Cortex of kidney (tissue), 1 donor: Measurements from ENCODE around the gene KRT24.

Experiments
- DNase-seq: peaks from one replicate; lab custom pipeline; 2025; lab: John Stamatoyannopoulos, UW

KRT24 gene

DNA sequence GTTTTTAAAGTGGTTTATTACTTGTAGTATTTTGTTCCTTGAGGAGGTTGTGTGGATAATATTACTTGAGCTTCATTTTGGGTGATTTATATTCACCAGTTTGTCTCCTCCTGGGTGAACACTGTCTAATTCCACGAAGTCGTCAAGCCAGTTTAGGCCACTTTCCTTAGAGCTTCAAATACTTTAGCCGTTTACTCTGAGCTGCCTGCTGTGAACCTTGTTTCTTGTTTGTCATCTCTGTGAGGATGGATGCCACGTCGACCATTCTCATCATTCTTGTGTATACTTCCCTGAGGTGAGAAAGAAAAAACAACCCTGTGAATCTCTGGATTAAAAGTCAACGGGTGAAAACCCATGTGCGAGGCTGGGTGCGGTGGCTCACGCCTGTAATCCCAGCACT, 9.0 kb downstream of the KRT24 start:
- DNase-seq, result no peak

DNA sequence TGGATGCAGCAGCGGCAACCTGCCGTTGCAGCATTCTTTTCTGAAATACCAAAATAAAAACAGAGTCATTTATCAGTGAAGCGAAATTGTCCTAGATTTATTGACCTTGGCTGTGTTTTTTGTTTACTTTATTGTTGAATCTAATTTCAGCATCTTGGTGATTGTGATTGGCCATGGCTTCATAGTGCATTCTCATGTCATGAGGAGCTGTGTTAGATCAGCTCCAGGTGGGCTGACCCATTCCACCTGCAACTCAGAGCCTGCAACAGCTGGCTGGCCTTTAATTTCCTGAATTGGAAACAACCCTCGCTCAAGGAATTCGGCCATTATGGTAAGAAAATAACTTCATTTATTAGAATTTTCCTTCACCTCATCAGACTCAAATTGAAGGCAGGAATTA, 16.4 kb downstream of the KRT24 start:
- no peak for DNase-seq

GRCh38 chr17:40686192-40686591, 17.4 kb downstream of the KRT24 start:
- no peak for DNase-seq

DNA sequence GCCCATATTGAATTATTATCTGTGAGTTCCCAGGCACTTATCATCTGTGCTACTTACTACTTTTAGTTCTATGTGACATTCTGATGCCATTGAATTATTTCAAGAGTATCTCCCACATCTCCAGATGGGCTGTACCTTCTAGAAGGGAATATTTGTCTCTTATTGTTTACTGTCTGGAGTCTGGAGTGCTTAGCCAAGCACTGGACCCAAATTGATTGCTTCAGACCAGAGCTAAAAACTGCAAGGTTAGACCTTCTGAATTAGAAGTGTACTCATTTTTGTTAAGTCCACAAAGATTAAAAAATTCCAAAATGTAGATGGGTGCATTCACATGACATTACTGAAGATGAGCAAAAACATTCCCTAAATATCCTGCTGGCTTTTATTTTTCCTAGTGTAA, 22.6 kb downstream of the KRT24 start:
- no peak for DNase-seq

- DNase-seq, result no peak
Observed at GRCh38 chr17:40679523-40679907, 24.0 kb downstream of the KRT24 start.

DNA sequence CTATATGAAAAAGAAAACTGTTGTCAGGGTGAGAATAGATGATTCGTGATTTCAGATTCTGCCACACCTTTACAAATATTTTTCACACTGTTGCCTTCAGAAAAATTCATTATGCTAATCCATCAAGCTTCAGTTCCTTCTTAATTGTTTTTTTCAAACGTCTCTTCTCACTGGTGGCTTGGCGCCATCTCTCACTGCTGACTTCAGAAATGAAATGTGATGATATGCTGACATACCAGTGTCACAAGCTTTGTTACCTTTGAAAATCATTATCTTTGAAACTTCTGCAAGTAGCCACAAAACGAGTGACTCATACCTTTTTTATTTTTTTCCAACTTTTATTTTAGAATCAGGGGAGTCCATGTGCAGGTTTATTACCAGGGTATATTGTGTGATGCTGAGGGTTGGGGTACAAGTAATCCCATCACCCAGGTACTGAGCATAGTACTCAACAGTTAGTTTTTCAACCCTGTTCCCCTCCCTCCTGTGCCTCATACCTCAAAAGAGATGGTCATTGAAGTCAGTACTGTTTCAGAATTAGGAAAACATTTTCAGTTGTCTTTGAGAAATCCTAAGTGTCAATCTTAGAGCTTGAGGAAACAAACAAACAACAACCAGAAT, 24.5 kb downstream of the KRT24 start:
- DNase-seq, result no peak

- no peak for DNase-seq
Observed at GRCh38 chr17:40675905-40676304, 27.6 kb downstream of the KRT24 start.

GRCh38 chr17:40672654-40673053, 30.9 kb downstream of the KRT24 start:
- DNase-seq, result no peak

DNA sequence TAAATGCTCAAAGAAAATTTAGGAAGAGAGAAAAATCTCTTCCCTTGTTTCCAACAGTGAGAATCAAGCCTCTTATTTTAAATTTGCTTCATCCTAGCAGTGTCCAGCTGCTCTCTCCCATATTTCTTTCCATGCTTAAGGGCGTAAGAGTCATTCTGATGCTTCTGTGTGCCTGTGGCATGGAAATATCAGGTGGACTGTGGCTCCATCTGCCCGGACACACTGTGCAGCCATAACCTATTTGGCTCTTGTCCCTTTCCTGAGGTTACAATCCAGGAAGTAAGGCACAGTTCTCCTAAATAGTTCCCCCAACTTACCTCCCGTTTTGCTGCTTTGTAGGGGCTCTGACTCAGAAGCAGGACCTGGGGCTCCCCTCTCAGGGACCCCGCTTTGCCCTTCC, 32.3 kb downstream of the KRT24 start:
- DNase-seq, result no peak

DNA sequence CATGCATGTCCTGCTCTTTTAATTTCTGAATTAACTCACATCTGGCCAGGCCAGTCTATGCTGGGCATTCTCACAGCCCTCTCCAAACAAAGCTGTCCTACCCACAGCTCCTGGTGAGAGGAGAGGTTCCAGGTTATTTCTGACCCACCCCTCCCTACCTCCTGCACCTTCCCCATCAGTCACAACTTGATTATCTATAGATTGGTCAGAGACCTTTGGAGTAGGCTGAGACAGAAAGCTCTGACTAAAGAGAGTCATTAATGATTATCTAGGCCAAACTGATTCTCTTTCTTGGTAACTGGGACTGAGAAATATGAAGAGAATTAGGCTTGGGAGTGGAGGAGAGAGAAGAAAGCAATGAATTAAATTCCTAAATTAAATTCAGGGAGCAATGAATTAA, 37.2 kb downstream of the KRT24 start:
- no peak for DNase-seq

DNA sequence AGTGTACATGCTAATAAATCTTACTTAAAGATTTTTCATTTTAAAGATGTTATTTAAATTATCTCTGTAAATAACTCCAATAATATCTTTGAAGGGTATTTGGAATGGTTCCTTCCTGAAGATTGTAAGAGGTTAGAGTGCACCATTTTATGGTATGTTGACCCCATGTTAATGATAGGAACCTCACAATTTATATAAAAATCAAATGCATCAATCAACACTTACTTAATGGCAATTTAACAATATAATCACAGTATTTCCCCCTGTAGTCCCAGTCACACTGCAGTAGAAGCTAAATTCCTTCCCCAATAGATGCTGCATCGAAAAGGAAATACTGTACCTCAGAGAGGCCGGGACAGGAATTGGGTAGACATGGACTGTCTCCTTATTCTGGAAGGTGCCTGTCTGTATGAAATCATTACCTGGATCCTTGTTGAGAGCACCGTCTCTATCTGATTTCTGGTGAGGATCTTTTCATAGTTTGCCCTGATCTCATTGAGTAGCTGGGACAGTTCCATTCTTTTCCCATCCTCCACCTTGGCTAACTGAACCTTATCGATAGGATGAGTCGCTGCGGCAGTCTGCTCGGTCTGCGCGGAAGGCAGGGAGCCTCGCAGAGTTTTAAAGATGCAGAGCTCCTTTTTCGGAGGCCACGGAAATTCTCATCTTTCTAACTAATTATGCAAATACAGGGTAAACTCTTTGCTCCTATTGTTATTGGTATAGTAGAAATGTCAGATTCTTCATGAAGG, 38.8 kb downstream of the KRT24 start, which contains the start of gene KRT222:
Gene KRT222 (minus strand): TSS at position 596 of the 752 bp plus-strand sequence. CDS start 78 bp downstream, at position 518.
- no peak for DNase-seq

DNA sequence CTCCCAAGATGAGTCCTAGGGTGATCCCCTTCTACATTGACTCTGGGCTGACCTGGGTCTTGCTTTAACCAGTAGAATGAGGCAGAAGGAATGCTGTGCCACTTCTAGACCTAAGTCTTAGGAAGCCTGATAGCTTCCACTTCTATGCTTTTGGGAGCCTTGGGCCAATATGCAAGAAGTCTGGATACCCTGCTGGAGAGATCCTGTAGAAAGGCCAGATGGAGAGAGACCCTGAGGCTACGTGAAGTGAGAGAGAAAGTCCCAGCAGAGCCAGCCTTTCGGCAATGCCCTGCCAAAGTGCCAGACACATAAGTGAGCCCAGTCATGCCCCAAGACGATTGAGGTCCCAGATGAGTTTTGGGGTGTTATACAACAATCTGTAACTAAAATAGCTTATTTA, 40.3 kb downstream of the KRT24 start:
- DNase-seq, result no peak

- no peak for DNase-seq
Observed at GRCh38 chr17:40659911-40660310, 43.6 kb downstream of the KRT24 start.

DNA sequence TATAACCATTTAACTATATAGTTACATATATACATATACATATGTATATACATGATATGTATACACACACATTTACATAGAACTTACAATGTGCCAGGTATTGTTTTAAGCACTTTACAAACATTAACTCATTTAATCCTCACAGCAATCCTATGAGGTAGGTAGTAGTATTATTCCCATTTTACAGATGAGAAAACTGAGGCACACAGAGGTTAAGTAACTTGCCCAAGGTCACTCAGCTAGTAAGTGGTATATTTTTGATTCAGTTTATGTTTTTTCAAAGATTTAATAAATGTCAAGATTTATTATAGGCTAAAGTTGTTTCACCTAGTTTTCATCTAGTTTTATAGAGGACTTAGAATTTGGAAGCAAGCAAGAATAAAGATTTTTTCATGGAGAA, 45.2 kb downstream of the KRT24 start:
- DNase-seq, result no peak

- DNase-seq, result no peak
Observed at GRCh38 chr17:40651939-40652338, 51.6 kb downstream of the KRT24 start.

DNA sequence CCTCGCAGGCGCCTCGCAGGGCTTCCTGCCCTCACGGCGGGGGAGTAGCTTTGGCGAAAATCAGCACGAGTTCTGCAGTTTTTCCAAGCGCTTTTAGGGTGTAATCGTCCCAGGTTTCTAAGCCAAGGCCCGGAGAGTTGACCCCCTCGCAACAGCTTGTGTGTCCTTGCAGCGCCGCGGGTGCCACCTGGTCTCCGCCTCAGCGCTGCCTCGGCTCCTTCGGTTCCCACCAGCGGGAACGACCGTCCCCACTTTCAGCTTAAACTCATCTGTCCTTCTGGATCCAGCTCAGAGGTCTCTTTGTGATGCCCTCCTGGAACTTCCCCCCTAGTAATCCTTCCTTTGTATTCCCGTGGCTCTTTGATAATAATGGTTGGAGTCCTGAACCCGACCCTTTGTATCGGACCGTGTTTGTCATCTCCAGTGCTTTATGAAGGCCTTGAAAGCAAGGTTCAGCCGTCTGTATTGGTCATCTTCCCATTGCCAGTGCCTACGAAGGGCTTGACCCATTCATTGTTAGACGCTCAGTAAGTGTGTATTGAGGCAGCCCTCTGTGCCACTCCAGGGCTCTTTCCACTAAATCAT, 55.1 kb downstream of the KRT24 start:
- DNase-seq, result no peak
